ENCODE measurements around the gene LSMEM2.

The LSMEM2 gene

GRCh38 chr3:50319894-50320625 is 41.2 kb downstream of the LSMEM2 start:
- peaks cover 15% of the 10 kb centered on the region for H4K20me1 ChIP-seq (ENCODE audit: insufficient read depth, low read length, poor library complexity, severe bottlenecking)
- no peaks in the 10 kb centered on the region for H3K36me3 ChIP-seq (ENCODE audit: insufficient read depth, low read length)
- H3K4me2 ChIP-seq (ENCODE audit: low read depth, low read length, poor library complexity, severe bottlenecking), result peak overlapping the region; percentile 95
- H3K4me3 ChIP-seq (ENCODE audit: low read length, poor library complexity, severe bottlenecking), result peak overlapping the region; percentile 78
- TF ChIP-seq CTCF (conservative IDR thresholded peaks at IDR 0.05; ENCODE audit: low read length) (no peak), EZH2phosphoT487 (IDR thresholded peaks at IDR 0.05; ENCODE audit: borderline replicate concordance) (no peak)
- peak overlapping the region; percentile 77 for H3K9ac ChIP-seq (ENCODE audit: low read depth, low read length, poor library complexity, severe bottlenecking)
- peaks cover 29% of the 10 kb centered on the region for H3K79me2 ChIP-seq (ENCODE audit: insufficient read depth, low read length)
- no peaks in the 10 kb centered on the region for H3K27me3 ChIP-seq (ENCODE audit: insufficient read depth, low read length, poor library complexity, severe bottlenecking)
- H3F3A ChIP-seq (ENCODE audit: low read depth), result no peaks in the 10 kb centered on the region
- H3K9me2 ChIP-seq (replicated peaks; ENCODE audit: low read depth, low read length), result no peaks in the 10 kb centered on the region
- no peak overlapping the region for H2AFZ ChIP-seq (ENCODE audit: low read length)
- peaks cover 39% of the 10 kb centered on the region for H3K4me1 ChIP-seq (ENCODE audit: insufficient read depth, low read length, poor library complexity, severe bottlenecking)
- H3K9me3 ChIP-seq (ENCODE audit: insufficient read depth, low read depth, low read length), result no peaks in the 10 kb centered on the region

GRCh38 chr3:50320853-50321335 is 42.0 kb downstream of the LSMEM2 start:
- Histone ChIP-seq H3K4me3 (ENCODE audit: low read length, poor library complexity, severe bottlenecking) (peak overlapping the region; percentile 78), H2AFZ (ENCODE audit: low read length) (peak overlapping the region; percentile 98), H3K36me3 (ENCODE audit: insufficient read depth, low read length) (no peaks in the 10 kb centered on the region)

GRCh38 chr3:50321336-50322114 is 42.6 kb downstream of the LSMEM2 start:
- Histone ChIP-seq H3K4me1 (ENCODE audit: insufficient read depth, low read length, poor library complexity, severe bottlenecking) (peaks cover 38% of the 10 kb centered on the region), H3K9ac (ENCODE audit: low read depth, low read length, poor library complexity, severe bottlenecking) (peak overlapping the region; percentile 77), H3K27me3 (ENCODE audit: insufficient read depth, low read length, poor library complexity, severe bottlenecking) (no peaks in the 10 kb centered on the region), H3K4me3 (ENCODE audit: low read length, poor library complexity, severe bottlenecking) (peak overlapping the region; percentile 78), H3K79me2 (ENCODE audit: insufficient read depth, low read length) (peaks cover 33% of the 10 kb centered on the region), H3K9me3 (ENCODE audit: insufficient read depth, low read depth, low read length) (no peaks in the 10 kb centered on the region), H3K9me2 (replicated peaks; ENCODE audit: low read depth, low read length) (no peaks in the 10 kb centered on the region), H4K20me1 (ENCODE audit: insufficient read depth, low read length, poor library complexity, severe bottlenecking) (peaks cover 15% of the 10 kb centered on the region), H3K4me2 (ENCODE audit: low read depth, low read length, poor library complexity, severe bottlenecking) (peak overlapping the region; percentile 95), H2AFZ (ENCODE audit: low read length) (peak overlapping the region; percentile 98), H3F3A (ENCODE audit: low read depth) (no peaks in the 10 kb centered on the region), H3K36me3 (ENCODE audit: insufficient read depth, low read length) (no peaks in the 10 kb centered on the region)
- TF ChIP-seq EZH2phosphoT487 (IDR thresholded peaks at IDR 0.05; ENCODE audit: borderline replicate concordance) (no peak), CTCF (conservative IDR thresholded peaks at IDR 0.05; ENCODE audit: low read length) (peak; percentile 58)

More at GRCh38 chr3:50320853-50321335, 42.0 kb downstream of the LSMEM2 start:
- H4K20me1 ChIP-seq (ENCODE audit: insufficient read depth, low read length, poor library complexity, severe bottlenecking), result peaks cover 15% of the 10 kb centered on the region
- H3K4me2 ChIP-seq (ENCODE audit: low read depth, low read length, poor library complexity, severe bottlenecking), result peak overlapping the region; percentile 95
- H3F3A ChIP-seq (ENCODE audit: low read depth), result no peaks in the 10 kb centered on the region
- H3K79me2 ChIP-seq (ENCODE audit: insufficient read depth, low read length), result peaks cover 29% of the 10 kb centered on the region
- TF ChIP-seq EZH2phosphoT487 (IDR thresholded peaks at IDR 0.05; ENCODE audit: borderline replicate concordance) (no peak), CTCF (conservative IDR thresholded peaks at IDR 0.05; ENCODE audit: low read length) (no peak)
- H3K9me2 ChIP-seq (replicated peaks; ENCODE audit: low read depth, low read length), result no peaks in the 10 kb centered on the region
- peak overlapping the region; percentile 77 for H3K9ac ChIP-seq (ENCODE audit: low read depth, low read length, poor library complexity, severe bottlenecking)
- no peaks in the 10 kb centered on the region for H3K9me3 ChIP-seq (ENCODE audit: insufficient read depth, low read depth, low read length)
- H3K27me3 ChIP-seq (ENCODE audit: insufficient read depth, low read length, poor library complexity, severe bottlenecking), result no peaks in the 10 kb centered on the region
- peaks cover 39% of the 10 kb centered on the region for H3K4me1 ChIP-seq (ENCODE audit: insufficient read depth, low read length, poor library complexity, severe bottlenecking)

All from Loucy (cell line).